Gastroesophageal sphincter (tissue), 4 donors: ENCODE measurements around the gene CD48. TPM values are rescaled to one million over a fixed set of nuclear protein-coding genes. Genes with fewer than 3 reads are reported as not detected.

Experiments used
- ATAC-seq: fragments of 150-250 bp; one replicate; pipeline ENCODE4 v1.9.1; 2016; ENCODE audit warnings: mild to moderate bottlenecking, moderate library complexity
- H3K27ac ChIP-seq, 4 donors: fragments of 200-600 bp; sonication (generic) in 3 of 4; 1 replicate in 3 of 4; 2 replicates in 1 of 4; pipeline ENCODE4 v1.5.1; 2016 to 2019
- H3K27me3 ChIP-seq: fragments of 200-600 bp; sonication (generic); one replicate; pipeline ENCODE4 v1.5.1; 2019
- H3K36me3 ChIP-seq, 2 donors: fragments of 200-600 bp; sonication (generic); one replicate each; pipeline ENCODE4 v1.5.1; 2019; ENCODE audit warnings: control low read depth in 1 of 2
- H3K4me1 ChIP-seq, 3 donors: fragments of 200-600 bp; sonication (generic); 1 replicate in 2 of 3; 2 replicates in 1 of 3; pipeline ENCODE4 v1.5.1; 2016 to 2019; ENCODE audit warnings: control low read depth in 2 of 3
- H3K4me3 ChIP-seq, 2 donors: fragments of 200-600 bp; sonication (generic); one replicate each; pipeline ENCODE4 v1.5.1; 2019; ENCODE audit warnings: mild to moderate bottlenecking in 1 of 2, moderate library complexity in 1 of 2
- H3K9me3 ChIP-seq, 3 donors: fragments of 200-600 bp; sonication (generic); one replicate each; pipeline ENCODE4 v1.5.1; 2017 to 2019; ENCODE audit warnings: control low read depth in 2 of 3
- CTCF ChIP-seq, 4 experiments: fragments of 200-600 bp in 2 of 4; fragments of 450-650 bp in 2 of 4; sonication (generic) in 1 of 4; IDR thresholded peaks; one replicate each; pipeline ENCODE4 v1.5.1; 2017 to 2019; ENCODE audit warnings: antibody characterized with exemption in 4 of 4, mild to moderate bottlenecking in 2 of 4, moderate library complexity in 2 of 4
- EP300 ChIP-seq: sonication (generic); formaldehyde crosslinking; IDR thresholded peaks from one replicate; pipeline ENCODE4 v1.6.1; 2017; ENCODE audit warnings: antibody characterized with exemption, mild to moderate bottlenecking
- POLR2A ChIP-seq, 2 donors: fragments of 450-650 bp; IDR thresholded peaks; one replicate each; pipeline ENCODE4 v1.6.1; 2017; ENCODE audit warnings: antibody characterized with exemption in 2 of 2, mild to moderate bottlenecking in 2 of 2, moderate library complexity in 1 of 2
- POLR2AphosphoS5 ChIP-seq: sonication (generic); formaldehyde crosslinking; IDR thresholded peaks from one replicate; pipeline ENCODE4 v1.6.1; 2017; ENCODE audit warnings: antibody characterized with exemption
- WGBS, 2 donors: methylation state at CpG; one replicate each; pipeline ENCODE4 v1.1.5; 2018; ENCODE audit warnings: low coverage in 1 of 2; 5-methylcytosine and 5-hydroxymethylcytosine counted together
- total RNA-seq, 4 donors: library from RNA; depleted of rRNA; stranded (reverse); fragments of >200 nt; gene quantifications; one replicate each; pipeline ENCODE4 v1.1.0, GENCODE V29; 2016

Gene CD48
- total RNA-seq, 4 donors from 2014 or later: 2.2 to 8.5 (median 4.5) TPM; not detected in 1

DNA sequence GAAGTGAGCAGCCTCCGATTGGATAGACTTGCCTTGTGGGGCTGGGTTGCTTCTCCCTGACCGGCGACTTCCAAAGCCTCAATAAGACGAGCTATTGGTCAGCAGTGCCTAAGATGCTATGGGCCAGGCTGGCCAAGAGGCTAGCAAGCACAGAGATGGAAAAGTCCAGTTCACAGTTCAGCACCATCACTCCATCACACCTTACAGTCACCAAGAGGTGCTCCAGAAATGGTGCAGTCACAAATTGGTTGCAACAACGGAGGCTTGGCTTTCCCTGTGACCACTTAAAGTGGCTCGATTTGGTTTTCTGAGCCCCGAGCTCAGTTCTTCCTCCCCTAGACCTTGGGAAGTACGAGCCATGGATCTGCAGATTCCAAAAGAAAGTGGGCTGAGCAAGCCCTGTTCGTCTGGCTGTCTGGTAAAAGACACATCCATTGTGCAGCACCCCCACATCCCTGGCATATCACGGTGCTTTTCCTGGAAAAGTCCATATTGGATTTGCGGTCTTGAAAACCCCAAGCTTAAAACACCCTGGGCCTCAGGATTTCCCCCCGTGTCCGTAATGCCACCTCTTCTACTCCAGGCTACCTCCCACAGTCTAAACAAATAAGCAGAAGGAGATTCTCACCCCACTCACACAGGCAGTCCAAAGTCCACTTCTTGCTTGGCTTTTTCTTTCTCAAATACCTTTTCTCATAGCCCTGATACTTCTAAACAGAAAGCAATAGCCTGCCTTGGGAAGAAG is 66.1 kb downstream of the CD48 start:
- Histone ChIP-seq H3K27me3 (no peaks in the 10 kb centered on the region), H3K36me3 (no peaks in the 10 kb centered on the region), H3K9me3 (no peaks in the 10 kb centered on the region), H3K4me1 (no peaks in the 10 kb centered on the region), H3K27ac (no peak overlapping the region), H3K4me3 (peak overlapping the region in 1 of 2 donors; percentile 5)
- WGBS, 2 donors: 70 to 85% methylated on average over 11 to 13 of the region's 13 CpGs
- no peak for ATAC-seq
- TF ChIP-seq POLR2A (IDR thresholded peaks at IDR 0.05): no peak
- TF ChIP-seq EP300: no peak
- no peak for TF ChIP-seq POLR2AphosphoS5
- TF ChIP-seq CTCF (IDR thresholded peaks at IDR 0.05): no peak

DNA sequence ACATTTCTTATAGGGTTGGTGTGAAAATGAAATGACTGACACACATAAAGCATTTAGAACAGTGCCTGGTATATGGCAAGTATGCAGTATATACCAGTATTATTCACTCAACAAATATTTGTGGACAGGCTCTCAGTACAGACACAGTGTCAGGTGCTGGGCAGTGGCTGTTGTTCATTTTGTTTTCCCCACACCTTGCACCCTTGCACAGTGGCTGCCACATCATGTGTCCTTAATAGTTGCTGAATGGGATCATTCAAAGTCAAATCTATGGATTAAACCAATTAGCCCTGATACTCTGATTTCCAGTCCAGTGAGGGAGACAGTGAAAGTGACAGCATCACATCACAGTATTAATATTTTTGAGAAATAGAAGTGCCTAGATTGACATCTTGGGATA is 67.2 kb downstream of the CD48 start:
- no peak for TF ChIP-seq POLR2AphosphoS5
- TF ChIP-seq CTCF (IDR thresholded peaks at IDR 0.05): no peak
- TF ChIP-seq EP300: no peak
- TF ChIP-seq POLR2A (IDR thresholded peaks at IDR 0.05): no peak
- H3K27ac ChIP-seq: no peak overlapping the region
- no peaks in the 10 kb centered on the region for H3K4me1 ChIP-seq
- H3K36me3 ChIP-seq: no peaks in the 10 kb centered on the region
- no peaks in the 10 kb centered on the region for H3K9me3 ChIP-seq
- no peak for ATAC-seq
- no peak overlapping the region for H3K4me3 ChIP-seq
- H3K27me3 ChIP-seq: no peaks in the 10 kb centered on the region

GRCh38 chr1:160643138-160643537 is 68.5 kb downstream of the CD48 start:
- no peak overlapping the region for H3K27ac ChIP-seq
- H3K4me3 ChIP-seq: no peak overlapping the region
- ATAC-seq: no peak
- TF ChIP-seq POLR2A (IDR thresholded peaks at IDR 0.05) (no peak), CTCF (IDR thresholded peaks at IDR 0.05) (no peak), EP300 (no peak), POLR2AphosphoS5 (no peak)
- H3K9me3 ChIP-seq: no peaks in the 10 kb centered on the region
- no peaks in the 10 kb centered on the region for H3K36me3 ChIP-seq
- 66 to 84% methylated on average over 4 to 5 of the region's 5 CpGs for WGBS, 2 donors
- peaks cover 4% of the 10 kb centered on the region for H3K27me3 ChIP-seq
- H3K4me1 ChIP-seq: no peaks in the 10 kb centered on the region

GRCh38 chr1:160642281-160642644 is 69.4 kb downstream of the CD48 start:
- H3K4me1 ChIP-seq: no peaks in the 10 kb centered on the region

More at GRCh38 chr1:160642281-160642644, 69.4 kb downstream of the CD48 start:
- no peaks in the 10 kb centered on the region for H3K36me3 ChIP-seq
- no peak for ATAC-seq
- WGBS, 2 donors: 83 to 94% methylated on average over 2 of the region's 2 CpGs
- H3K27me3 ChIP-seq: peaks cover 4% of the 10 kb centered on the region
- H3K4me3 ChIP-seq: no peak overlapping the region
- no peaks in the 10 kb centered on the region for H3K9me3 ChIP-seq
- no peak for TF ChIP-seq EP300
- no peak for TF ChIP-seq POLR2A (IDR thresholded peaks at IDR 0.05)
- no peak for TF ChIP-seq CTCF (IDR thresholded peaks at IDR 0.05)
- no peak for TF ChIP-seq POLR2AphosphoS5
- no peak overlapping the region for H3K27ac ChIP-seq
